ENCODE measurements around the gene TSHB. TPM values are rescaled to one million over a fixed set of nuclear protein-coding genes. Genes with fewer than 3 reads are reported as not detected.
A peak's percentile ranks its signal among the peaks of the same experiment; 100 is the strongest.

Gene TSHB
- total and polyA plus RNA-seq, 2 experiments from 2014 or later: not detected

GRCh38 chr1:115035652-115036051 lies 6.0 kb downstream of the TSHB start:
- Histone ChIP-seq H3K4me2 (ENCODE audit: unreplicated experiment) (no peak overlapping the region), H3K9me3 (ENCODE audit: low read depth) (no peaks in the 10 kb centered on the region), H3K9ac (no peak overlapping the region), H4K20me1 (ENCODE audit: insufficient read depth) (no peaks in the 10 kb centered on the region), H2AFZ (no peak overlapping the region), H3K4me3 (no peak overlapping the region), H3K27me3 (replicated peaks; ENCODE audit: insufficient read depth) (no peaks in the 10 kb centered on the region; the same call in 1 of the 2 replicates), H3K9me2 (ENCODE audit: insufficient read depth) (no peaks in the 10 kb centered on the region), H3F3A (ENCODE audit: insufficient read depth) (no peaks in the 10 kb centered on the region), H3K79me2 (ENCODE audit: insufficient read depth) (no peaks in the 10 kb centered on the region), H3K36me3 (ENCODE audit: low read depth) (no peaks in the 10 kb centered on the region), H3K27ac (no peak overlapping the region), H3K4me1 (ENCODE audit: insufficient read depth) (no peaks in the 10 kb centered on the region)
- TF ChIP-seq EZH2 (IDR thresholded peaks at IDR 0.05; ENCODE audit: insufficient read depth, poor library complexity, severe bottlenecking) (no peak), EZH2phosphoT487 (IDR thresholded peaks at IDR 0.05; ENCODE audit: insufficient read depth, low read depth) (no peak)
- DNase-seq: no peak
- 25 to 35% methylated on average over 1 of the region's 1 CpG for WGBS, 2 experiments (ENCODE audit: low coverage in 1 of 2, low lambda C conversion rate in 2 of 2, missing lambda C conversion rate in 2 of 2)
- in situ Hi-C loops (cut with MboI): no loop called here

- in situ Hi-C loops (cut with MboI): no loop called here
- H3K9ac ChIP-seq: no peak overlapping the region
- no peaks in the 10 kb centered on the region for H3K36me3 ChIP-seq (ENCODE audit: low read depth)
- no peak for DNase-seq
- H3K27me3 ChIP-seq (replicated peaks; ENCODE audit: insufficient read depth): no peaks in the 10 kb centered on the region; the same call in 1 of the 2 replicates
- no peaks in the 10 kb centered on the region for H3F3A ChIP-seq (ENCODE audit: insufficient read depth)
- no peak overlapping the region for H3K4me3 ChIP-seq
- TF ChIP-seq EZH2phosphoT487 (IDR thresholded peaks at IDR 0.05; ENCODE audit: insufficient read depth, low read depth) (no peak), EZH2 (IDR thresholded peaks at IDR 0.05; ENCODE audit: insufficient read depth, poor library complexity, severe bottlenecking) (no peak)
- no peaks in the 10 kb centered on the region for H3K79me2 ChIP-seq (ENCODE audit: insufficient read depth)
- H3K4me1 ChIP-seq (ENCODE audit: insufficient read depth): no peaks in the 10 kb centered on the region
- WGBS, 2 experiments (ENCODE audit: low coverage in 1 of 2, low lambda C conversion rate in 2 of 2, missing lambda C conversion rate in 2 of 2): 39 to 46% methylated on average over 4 of the region's 4 CpGs
- H3K27ac ChIP-seq: no peak overlapping the region
- H3K9me2 ChIP-seq (ENCODE audit: insufficient read depth): no peaks in the 10 kb centered on the region
- H3K4me2 ChIP-seq (ENCODE audit: unreplicated experiment): no peak overlapping the region
- H4K20me1 ChIP-seq (ENCODE audit: insufficient read depth): no peaks in the 10 kb centered on the region
- no peak overlapping the region for H2AFZ ChIP-seq
- no peaks in the 10 kb centered on the region for H3K9me3 ChIP-seq (ENCODE audit: low read depth)
These were observed 7.3 kb downstream of the TSHB start for GRCh38 chr1:115036814-115037507.

- H3K4me2 ChIP-seq (ENCODE audit: unreplicated experiment): no peak overlapping the region
- no peak overlapping the region for H3K9ac ChIP-seq
- no peak overlapping the region for H3K4me3 ChIP-seq
- H3F3A ChIP-seq (ENCODE audit: insufficient read depth): no peaks in the 10 kb centered on the region
- H3K27me3 ChIP-seq (replicated peaks; ENCODE audit: insufficient read depth): no peaks in the 10 kb centered on the region; the same call in 1 of the 2 replicates
- no peak for DNase-seq
- no peaks in the 10 kb centered on the region for H4K20me1 ChIP-seq (ENCODE audit: insufficient read depth)
- no peaks in the 10 kb centered on the region for H3K9me3 ChIP-seq (ENCODE audit: low read depth)
- H3K36me3 ChIP-seq (ENCODE audit: low read depth): no peaks in the 10 kb centered on the region
- H2AFZ ChIP-seq: no peak overlapping the region
- H3K27ac ChIP-seq: no peak overlapping the region
- in situ Hi-C loops (cut with MboI): no loop called here
- H3K79me2 ChIP-seq (ENCODE audit: insufficient read depth): no peaks in the 10 kb centered on the region
- H3K9me2 ChIP-seq (ENCODE audit: insufficient read depth): no peaks in the 10 kb centered on the region
- no peaks in the 10 kb centered on the region for H3K4me1 ChIP-seq (ENCODE audit: insufficient read depth)
- no peak for TF ChIP-seq EZH2 (IDR thresholded peaks at IDR 0.05; ENCODE audit: insufficient read depth, poor library complexity, severe bottlenecking)
- TF ChIP-seq EZH2phosphoT487 (IDR thresholded peaks at IDR 0.05; ENCODE audit: insufficient read depth, low read depth): no peak
- whole genome bisulfite sequencing, 2 experiments (ENCODE audit: low coverage in 1 of 2, low lambda C conversion rate in 2 of 2, missing lambda C conversion rate in 2 of 2): 40 to 51% methylated on average over 2 of the region's 2 CpGs
These were observed 10.9 kb downstream of the TSHB start for GRCh38 chr1:115040501-115040900.

GRCh38 chr1:115041654-115042053 lies 12.0 kb downstream of the TSHB start:
- Histone ChIP-seq H3K4me2 (ENCODE audit: unreplicated experiment) (no peak overlapping the region), H3K9me3 (ENCODE audit: low read depth) (no peaks in the 10 kb centered on the region), H3K36me3 (ENCODE audit: low read depth) (no peaks in the 10 kb centered on the region), H2AFZ (no peak overlapping the region), H3K27me3 (replicated peaks; ENCODE audit: insufficient read depth) (no peaks in the 10 kb centered on the region; the same call in 1 of the 2 replicates), H3K9ac (no peak overlapping the region), H3K4me3 (no peak overlapping the region), H3F3A (ENCODE audit: insufficient read depth) (no peaks in the 10 kb centered on the region), H3K79me2 (ENCODE audit: insufficient read depth) (no peaks in the 10 kb centered on the region), H3K9me2 (ENCODE audit: insufficient read depth) (no peaks in the 10 kb centered on the region), H4K20me1 (ENCODE audit: insufficient read depth) (no peaks in the 10 kb centered on the region), H3K27ac (no peak overlapping the region), H3K4me1 (ENCODE audit: insufficient read depth) (no peaks in the 10 kb centered on the region)
- no peak for TF ChIP-seq EZH2 (IDR thresholded peaks at IDR 0.05; ENCODE audit: insufficient read depth, poor library complexity, severe bottlenecking)
- TF ChIP-seq EZH2phosphoT487 (IDR thresholded peaks at IDR 0.05; ENCODE audit: insufficient read depth, low read depth): no peak
- in situ Hi-C loops (cut with MboI): no loop called here
- DNase-seq: peak; percentile 42

- H4K20me1 ChIP-seq (ENCODE audit: insufficient read depth): no peaks in the 10 kb centered on the region
- in situ Hi-C loops (cut with MboI): no loop called here
- no peaks in the 10 kb centered on the region for H3K9me3 ChIP-seq (ENCODE audit: low read depth)
- no peak overlapping the region for H3K9ac ChIP-seq
- H3K4me3 ChIP-seq: no peak overlapping the region
- H3F3A ChIP-seq (ENCODE audit: insufficient read depth): no peaks in the 10 kb centered on the region
- no peak overlapping the region for H3K4me2 ChIP-seq (ENCODE audit: unreplicated experiment)
- H3K27ac ChIP-seq: no peak overlapping the region
- DNase-seq: no peak
- no peaks in the 10 kb centered on the region for H3K4me1 ChIP-seq (ENCODE audit: insufficient read depth)
- H3K27me3 ChIP-seq (replicated peaks; ENCODE audit: insufficient read depth): no peaks in the 10 kb centered on the region
- H3K36me3 ChIP-seq (ENCODE audit: low read depth): no peaks in the 10 kb centered on the region
- no peak overlapping the region for H2AFZ ChIP-seq
- H3K9me2 ChIP-seq (ENCODE audit: insufficient read depth): no peaks in the 10 kb centered on the region
- H3K79me2 ChIP-seq (ENCODE audit: insufficient read depth): no peaks in the 10 kb centered on the region
- TF ChIP-seq EZH2phosphoT487 (IDR thresholded peaks at IDR 0.05; ENCODE audit: insufficient read depth, low read depth) (no peak), EZH2 (IDR thresholded peaks at IDR 0.05; ENCODE audit: insufficient read depth, poor library complexity, severe bottlenecking) (no peak)
These were observed 17.1 kb downstream of the TSHB start for GRCh38 chr1:115046751-115047150.

Measured in GM23248 (cell line).